Fibroblast of lung (primary cell): ENCODE results near the gene DNAJC18. TPM values are rescaled to one million over a fixed set of nuclear protein-coding genes. Genes with fewer than 3 reads are reported as not detected.
A peak's percentile ranks its signal among the peaks of the same experiment; 100 is the strongest.

Source experiments
- DNase-seq, 2 donors: peaks; one replicate each; pipeline versions ENCODE4 v3.0.0 to v3.0.0-alpha.2; 2010; ENCODE audit warnings: low read depth in 2 of 2
- H2AFZ ChIP-seq: 2 replicates; pipeline ENCODE4 v1.5.1; 2012; ENCODE audit warnings: low read length, control low read depth, inconsistent platforms
- H3K27ac ChIP-seq: 2 replicates; pipeline ENCODE4 v1.5.1; 2011; ENCODE audit warnings: low read length, control low read depth; ENCODE audit not compliant: insufficient read depth
- H3K27me3 ChIP-seq: 2 replicates; pipeline ENCODE4 v1.5.1; 2011; ENCODE audit warnings: mild to moderate bottlenecking, low read length; ENCODE audit not compliant: control insufficient read depth, insufficient read depth
- H3K36me3 ChIP-seq: 2 replicates; pipeline ENCODE4 v1.5.1; 2011; ENCODE audit warnings: low read length; ENCODE audit not compliant: control insufficient read depth, insufficient read depth
- H3K4me1 ChIP-seq: 2 replicates; pipeline ENCODE4 v1.5.1; 2011; ENCODE audit warnings: low read length; ENCODE audit not compliant: control insufficient read depth, insufficient read depth; ENCODE audit errors: extremely low read depth
- H3K4me2 ChIP-seq: 2 replicates; pipeline ENCODE4 v1.5.1; 2011; ENCODE audit warnings: low read length, control low read depth; ENCODE audit not compliant: insufficient read depth; ENCODE audit errors: extremely low read depth
- H3K4me3 ChIP-seq, 4 experiments: fragments of 200-600 bp in 1 of 4; sonication (generic) in 1 of 4; replicated peaks in 1 of 4; 2 replicates each; pipeline ENCODE4 v1.5.1; 2011 to 2016; ENCODE audit warnings: low read length in 4 of 4, low read depth in 3 of 4, mild to moderate bottlenecking in 3 of 4, control low read depth in 2 of 4, inconsistent platforms in 1 of 4, mixed read lengths in 1 of 4; ENCODE audit not compliant: insufficient read depth in 1 of 4; ENCODE audit errors: control extremely low read depth in 1 of 4
- H3K79me2 ChIP-seq: 2 replicates; pipeline ENCODE4 v1.5.1; 2012; ENCODE audit warnings: mild to moderate bottlenecking, low read length, inconsistent platforms; ENCODE audit not compliant: control insufficient read depth, insufficient read depth
- H3K9ac ChIP-seq: 2 replicates; pipeline ENCODE4 v1.5.1; 2011; ENCODE audit warnings: mild to moderate bottlenecking, low read length, control low read depth; ENCODE audit not compliant: insufficient read depth
- H3K9me3 ChIP-seq: 2 replicates; pipeline ENCODE4 v1.5.1; 2012; ENCODE audit warnings: low read depth, low read length; ENCODE audit not compliant: control insufficient read depth, insufficient read depth
- H4K20me1 ChIP-seq: 2 replicates; pipeline ENCODE4 v1.5.1; 2011; ENCODE audit warnings: low read length; ENCODE audit not compliant: control insufficient read depth, insufficient read depth; ENCODE audit errors: extremely low read depth
- EZH2 ChIP-seq: IDR thresholded peaks from 2 replicates; pipeline ENCODE4 v1.5.1; 2012; ENCODE audit warnings: low read length, control low read depth, mild to moderate bottlenecking; ENCODE audit errors: missing control alignments
- polyA plus RNA-seq, 2 donors: library from polyadenylated mRNA; depleted of rRNA in 1 of 2; stranded (reverse) in 1 of 2; unstranded in 1 of 2; fragments of >200 nt; gene quantifications; 2 replicates each; pipeline ENCODE4 v1.2.1, GENCODE V29; 2011 to 2012; ENCODE audit warnings: missing spikeins in 1 of 2
- total RNA-seq: library from RNA; depleted of rRNA; stranded (reverse); fragments of >200 nt; gene quantifications from 2 replicates; pipeline ENCODE4 v1.2.1, GENCODE V29; 2014
- TF ChIP-seq, protein P1 (sequence below), 2 donors: IDR thresholded peaks in 1 of 2; conservative IDR thresholded peaks in 1 of 2; 1 replicate in 1 of 2; 2 replicates in 1 of 2; pipeline ENCODE4 v1.5.1; 2011 to 2012; ENCODE audit warnings: low read length in 2 of 2, control low read depth in 1 of 2, inconsistent platforms in 1 of 2, low read depth in 1 of 2, mild to moderate bottlenecking in 1 of 2

Gene DNAJC18
- total and polyA plus RNA-seq, 2 donors (not counting 1 experiment from before 2014, with no cell fraction given), result 12.6 to 14.6 TPM

DNA sequence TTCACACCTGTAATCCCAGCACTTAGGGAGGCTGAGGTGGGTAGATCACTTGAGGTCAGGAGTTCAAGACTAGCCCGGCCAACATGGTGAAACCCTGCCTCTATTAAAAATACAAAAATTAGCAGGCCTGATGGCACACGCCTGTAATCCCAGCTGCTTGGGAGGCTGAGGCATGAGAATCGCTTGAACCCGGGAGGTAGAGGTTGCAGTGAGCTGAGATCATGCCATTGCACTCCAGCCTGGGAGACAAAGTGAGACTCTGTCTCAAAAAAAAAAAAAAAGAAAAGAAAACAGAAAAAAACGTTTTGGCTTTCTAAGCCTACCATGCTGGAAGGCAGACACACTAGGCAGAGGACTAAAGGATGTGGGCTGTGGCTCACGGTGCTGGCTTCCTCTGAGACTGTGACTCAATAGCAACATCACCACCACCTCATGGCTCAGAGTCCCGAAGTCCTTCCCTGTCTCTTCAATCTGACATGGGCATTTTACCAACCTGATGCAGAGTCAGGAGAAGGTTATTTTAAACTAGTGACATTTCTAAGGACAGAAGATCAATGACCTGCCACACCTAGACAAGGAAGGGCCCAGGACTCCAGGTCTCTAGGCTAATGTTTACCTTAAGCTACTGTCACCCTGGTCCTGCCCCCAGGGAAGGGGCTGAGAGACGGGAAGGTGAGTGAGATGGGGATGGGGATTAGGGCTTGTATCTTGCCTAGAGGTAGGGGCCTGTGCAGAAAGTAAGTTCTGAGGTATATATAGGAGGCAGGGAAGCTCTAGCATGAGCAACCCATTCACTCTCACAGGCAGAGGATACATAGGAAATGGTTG is 19.5 kb upstream of the DNAJC18 start:
- Histone ChIP-seq H3K4me3 (no peak overlapping the region), H3K79me2 (no peaks in the 10 kb centered on the region)

DNA sequence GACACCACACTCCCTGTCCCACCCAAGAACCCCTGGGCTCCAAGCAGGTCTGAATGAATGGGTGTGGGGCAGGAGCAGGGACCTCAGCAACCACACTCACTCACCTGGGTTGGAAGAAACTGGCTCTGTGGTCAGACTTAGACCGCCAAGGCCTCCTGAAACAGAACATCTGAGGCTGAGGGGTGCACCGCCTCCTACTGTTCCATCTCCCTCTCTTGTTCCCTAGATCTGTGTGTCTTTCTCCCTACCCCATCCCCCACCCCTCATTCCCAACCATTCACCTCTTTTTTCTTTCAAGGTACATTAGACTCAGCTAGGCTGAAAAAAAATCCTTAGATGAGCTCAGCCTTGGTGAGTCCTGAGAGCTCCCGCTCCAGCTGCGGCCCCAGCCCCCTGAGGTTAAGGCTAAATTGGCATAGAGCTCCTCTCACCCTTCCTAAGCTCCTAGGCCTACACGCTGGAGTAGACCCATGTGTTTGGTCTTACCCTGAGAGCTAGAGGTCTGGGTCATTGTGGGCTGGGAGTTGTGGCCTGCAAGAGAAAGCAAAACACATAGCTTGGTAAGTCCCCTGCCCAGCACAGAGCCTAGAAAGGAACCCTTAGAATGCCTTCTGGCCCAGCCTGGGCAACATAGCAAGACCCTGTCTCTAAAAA is 18.5 kb upstream of the DNAJC18 start:
- Histone ChIP-seq H4K20me1 (no peaks in the 10 kb centered on the region), H3K4me3 (no peak overlapping the region), H3K4me2 (no peak overlapping the region), H3K27me3 (no peaks in the 10 kb centered on the region), H3K79me2 (no peaks in the 10 kb centered on the region), H3K36me3 (no peaks in the 10 kb centered on the region), H3K9me3 (no peaks in the 10 kb centered on the region), H2AFZ (no peak overlapping the region), H3K4me1 (no peaks in the 10 kb centered on the region), H3K27ac (no peak overlapping the region), H3K9ac (no peak overlapping the region)
- TF ChIP-seq EZH2, result no peak
- TF ChIP-seq, protein P1, sequence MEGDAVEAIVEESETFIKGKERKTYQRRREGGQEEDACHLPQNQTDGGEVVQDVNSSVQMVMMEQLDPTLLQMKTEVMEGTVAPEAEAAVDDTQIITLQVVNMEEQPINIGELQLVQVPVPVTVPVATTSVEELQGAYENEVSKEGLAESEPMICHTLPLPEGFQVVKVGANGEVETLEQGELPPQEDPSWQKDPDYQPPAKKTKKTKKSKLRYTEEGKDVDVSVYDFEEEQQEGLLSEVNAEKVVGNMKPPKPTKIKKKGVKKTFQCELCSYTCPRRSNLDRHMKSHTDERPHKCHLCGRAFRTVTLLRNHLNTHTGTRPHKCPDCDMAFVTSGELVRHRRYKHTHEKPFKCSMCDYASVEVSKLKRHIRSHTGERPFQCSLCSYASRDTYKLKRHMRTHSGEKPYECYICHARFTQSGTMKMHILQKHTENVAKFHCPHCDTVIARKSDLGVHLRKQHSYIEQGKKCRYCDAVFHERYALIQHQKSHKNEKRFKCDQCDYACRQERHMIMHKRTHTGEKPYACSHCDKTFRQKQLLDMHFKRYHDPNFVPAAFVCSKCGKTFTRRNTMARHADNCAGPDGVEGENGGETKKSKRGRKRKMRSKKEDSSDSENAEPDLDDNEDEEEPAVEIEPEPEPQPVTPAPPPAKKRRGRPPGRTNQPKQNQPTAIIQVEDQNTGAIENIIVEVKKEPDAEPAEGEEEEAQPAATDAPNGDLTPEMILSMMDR (conservative IDR thresholded peaks at IDR 0.05 in 1 of 2, IDR thresholded peaks at IDR 0.05 in 1 of 2; ENCODE audit: low read depth in 1 of 2, low read length in 2 of 2), result no peak
- DNase-seq, result no peak

More for the DNA sequence above, 19.5 kb upstream of the DNAJC18 start:
- no peak overlapping the region for H3K4me2 ChIP-seq
- DNase-seq, result peak; percentile 51 to 89
- TF ChIP-seq EZH2, result no peak
- TF ChIP-seq, protein P1 (conservative IDR thresholded peaks at IDR 0.05 in 1 of 2, IDR thresholded peaks at IDR 0.05 in 1 of 2; ENCODE audit: low read depth in 1 of 2, low read length in 2 of 2), result no peak
- no peaks in the 10 kb centered on the region for H3K9me3 ChIP-seq
- H3K4me1 ChIP-seq, result no peaks in the 10 kb centered on the region
- no peak overlapping the region for H3K27ac ChIP-seq
- H4K20me1 ChIP-seq, result no peaks in the 10 kb centered on the region
- peak overlapping the region; percentile 56 for H2AFZ ChIP-seq
- no peaks in the 10 kb centered on the region for H3K36me3 ChIP-seq
- no peak overlapping the region for H3K9ac ChIP-seq
- no peaks in the 10 kb centered on the region for H3K27me3 ChIP-seq

DNA sequence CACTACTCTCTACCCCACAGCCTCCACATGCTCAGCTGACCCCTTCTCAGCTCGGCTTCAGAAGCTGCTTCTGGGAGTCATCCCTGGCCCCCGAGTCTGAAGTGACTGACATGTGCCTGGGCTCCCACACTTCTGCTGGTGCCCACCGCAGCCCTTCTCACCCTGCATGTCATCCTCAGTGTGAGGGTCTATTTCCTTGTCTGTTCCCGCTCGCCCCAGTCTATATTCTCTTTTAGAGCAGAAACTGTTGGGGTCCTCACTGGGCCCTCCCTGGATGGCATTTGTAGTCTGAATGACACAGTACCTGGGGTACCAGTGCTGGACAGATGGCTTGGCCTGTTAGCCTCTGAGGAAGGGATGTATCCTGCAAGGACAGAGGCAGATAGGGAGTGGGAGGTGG is 17.9 kb upstream of the DNAJC18 start:
- no peak overlapping the region for H3K27ac ChIP-seq
- TF ChIP-seq, protein P1 (conservative IDR thresholded peaks at IDR 0.05 in 1 of 2, IDR thresholded peaks at IDR 0.05 in 1 of 2; ENCODE audit: low read depth in 1 of 2, low read length in 2 of 2), result no peak
- TF ChIP-seq EZH2, result no peak
- no peaks in the 10 kb centered on the region for H4K20me1 ChIP-seq
- no peak for DNase-seq
- no peak overlapping the region for H2AFZ ChIP-seq
- H3K27me3 ChIP-seq, result no peaks in the 10 kb centered on the region
- no peaks in the 10 kb centered on the region for H3K79me2 ChIP-seq
- H3K4me2 ChIP-seq, result no peak overlapping the region
- no peak overlapping the region for H3K9ac ChIP-seq
- H3K36me3 ChIP-seq, result no peaks in the 10 kb centered on the region
- no peaks in the 10 kb centered on the region for H3K9me3 ChIP-seq
- H3K4me1 ChIP-seq, result no peaks in the 10 kb centered on the region
- H3K4me3 ChIP-seq, result no peak overlapping the region
